HPDE6-E6E7 (cell line): ENCODE data around the gene UPK1A.

Experiments
- DNase-seq: peaks from one replicate; pipeline ENCODE4 v3.0.0; 2011; ENCODE audit warnings: missing footprints; ENCODE audit errors: extremely low spot score

Gene UPK1A

GRCh38 chr19:35666251-35666913, at the start of gene UPK1A:
Gene UPK1A (plus strand): TSS chr19:35666517. CDS start chr19:35666813, 296 bp downstream.
- no peak for DNase-seq

- no peak for DNase-seq
Measured at GRCh38 chr19:35618857-35619256, 47.5 kb upstream of the UPK1A start.

GRCh38 chr19:35619290-35619923, 46.9 kb upstream of the UPK1A start:
- no peak for DNase-seq

- no peak for DNase-seq
Measured at GRCh38 chr19:35620001-35620400, 46.3 kb upstream of the UPK1A start.

- no peak for DNase-seq
Measured at GRCh38 chr19:35621708-35622107, 44.6 kb upstream of the UPK1A start.

GRCh38 chr19:35622750-35623149, 43.6 kb upstream of the UPK1A start:
- DNase-seq: no peak

- DNase-seq: no peak
Measured at GRCh38 chr19:35623327-35624010, 42.8 kb upstream of the UPK1A start.

- no peak for DNase-seq
Measured at GRCh38 chr19:35628264-35628564, 38.1 kb upstream of the UPK1A start.

- DNase-seq: peak; percentile 99
Measured at GRCh38 chr19:35628565-35629331, 37.6 kb upstream of the UPK1A start, which contains the start of gene RBM42. Gene RBM42 (plus strand): TSS chr19:35629036. CDS start chr19:35629154, 118 bp downstream.

GRCh38 chr19:35629332-35629633, 37.0 kb upstream of the UPK1A start:
- no peak for DNase-seq

GRCh38 chr19:35633727-35634440, 32.4 kb upstream of the UPK1A start:
- DNase-seq: no peak

- DNase-seq: no peak
Measured at GRCh38 chr19:35636651-35637050, 29.7 kb upstream of the UPK1A start.

GRCh38 chr19:35637165-35637564, 29.2 kb upstream of the UPK1A start:
- DNase-seq: no peak

GRCh38 chr19:35639321-35639639, 27.0 kb upstream of the UPK1A start:
- no peak for DNase-seq

GRCh38 chr19:35639863-35640262, 26.5 kb upstream of the UPK1A start:
- DNase-seq: no peak

GRCh38 chr19:35641515-35642151, 24.7 kb upstream of the UPK1A start, which contains the start of gene ETV2:
Gene ETV2 (plus strand): TSS chr19:35641745. CDS start chr19:35642461, 716 bp downstream.
- DNase-seq: no peak

- no peak for DNase-seq
Measured at GRCh38 chr19:35642312-35642711, 24.0 kb upstream of the UPK1A start.

- no peak for DNase-seq
Measured at GRCh38 chr19:35642798-35643254, 23.5 kb upstream of the UPK1A start.

- peak; percentile 84 for DNase-seq
Measured at GRCh38 chr19:35643255-35644205, 22.8 kb upstream of the UPK1A start.
